Stimulated activated CD4-positive, alpha-beta T cell treated with anti-CD3 and anti-CD28 coated beads, Interleukin-2, amount 100 ng/mL, for 4 hours (primary cell): ENCODE data around the gene TFRC.
"Not testable (repeated sequence)": the region's sequence is repeated elsewhere in the genome, so short reads cannot be mapped to it uniquely, and the experiment has no call there.

Experiments used
- DNase-seq: peaks from one replicate; pipeline ENCODE4 v3.0.0-alpha.2; 2020; ENCODE audit warnings: low read depth

The TFRC gene

GRCh38 chr3:196004359-196005052 is 77.4 kb downstream of the TFRC start:
- not testable (repeated sequence) for DNase-seq

- DNase-seq, result no peak
Observed at GRCh38 chr3:196003611-196004010, 78.3 kb downstream of the TFRC start.

- not testable (repeated sequence) for DNase-seq
Observed at GRCh38 chr3:196002721-196003120, 79.2 kb downstream of the TFRC start.

- DNase-seq, result not testable (repeated sequence)
Observed at GRCh38 chr3:196001240-196001639, 80.7 kb downstream of the TFRC start.

- DNase-seq, result not testable (repeated sequence)
Observed at GRCh38 chr3:196000360-196000950, 81.4 kb downstream of the TFRC start.

GRCh38 chr3:195999896-196000295 is 82.0 kb downstream of the TFRC start:
- DNase-seq, result no peak
